ENCODE measurements around the gene ARHGAP32.

DNA sequence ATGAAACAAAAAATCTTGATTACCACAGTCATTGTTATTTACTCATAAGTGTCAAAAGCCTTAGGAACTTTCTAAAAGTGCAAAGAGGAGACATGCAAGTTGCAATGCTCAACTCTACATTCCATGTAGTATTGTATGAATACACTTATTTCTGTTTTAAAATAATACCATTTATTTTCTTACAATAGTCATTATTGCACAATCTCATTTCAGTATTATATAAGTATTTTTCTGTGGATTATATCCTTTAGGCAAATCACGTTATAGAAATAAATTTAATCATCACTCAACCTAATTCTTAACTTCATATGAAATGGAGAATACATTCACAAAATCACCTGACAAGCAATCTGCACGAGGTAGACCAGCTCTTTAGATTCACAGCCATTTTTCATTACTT is 98.8 kb downstream of the ARHGAP32 start:
- TF ChIP-seq, protein P1, sequence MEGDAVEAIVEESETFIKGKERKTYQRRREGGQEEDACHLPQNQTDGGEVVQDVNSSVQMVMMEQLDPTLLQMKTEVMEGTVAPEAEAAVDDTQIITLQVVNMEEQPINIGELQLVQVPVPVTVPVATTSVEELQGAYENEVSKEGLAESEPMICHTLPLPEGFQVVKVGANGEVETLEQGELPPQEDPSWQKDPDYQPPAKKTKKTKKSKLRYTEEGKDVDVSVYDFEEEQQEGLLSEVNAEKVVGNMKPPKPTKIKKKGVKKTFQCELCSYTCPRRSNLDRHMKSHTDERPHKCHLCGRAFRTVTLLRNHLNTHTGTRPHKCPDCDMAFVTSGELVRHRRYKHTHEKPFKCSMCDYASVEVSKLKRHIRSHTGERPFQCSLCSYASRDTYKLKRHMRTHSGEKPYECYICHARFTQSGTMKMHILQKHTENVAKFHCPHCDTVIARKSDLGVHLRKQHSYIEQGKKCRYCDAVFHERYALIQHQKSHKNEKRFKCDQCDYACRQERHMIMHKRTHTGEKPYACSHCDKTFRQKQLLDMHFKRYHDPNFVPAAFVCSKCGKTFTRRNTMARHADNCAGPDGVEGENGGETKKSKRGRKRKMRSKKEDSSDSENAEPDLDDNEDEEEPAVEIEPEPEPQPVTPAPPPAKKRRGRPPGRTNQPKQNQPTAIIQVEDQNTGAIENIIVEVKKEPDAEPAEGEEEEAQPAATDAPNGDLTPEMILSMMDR (IDR thresholded peaks at IDR 0.05): no peak
- no peak for TF ChIP-seq POLR2A (IDR thresholded peaks at IDR 0.05)
